ENCODE data around the gene HS2ST1. TPM values are rescaled to one million over a fixed set of nuclear protein-coding genes. Genes with fewer than 3 reads are reported as not detected.
A peak's percentile ranks its signal among the peaks of the same experiment; 100 is the strongest.
"Not testable (repeated sequence)": the region's sequence is repeated elsewhere in the genome, so short reads cannot be mapped to it uniquely, and the experiment has no call there.

The HS2ST1 gene
- total and polyA plus RNA-seq, 2 experiments from 2014 or later: 10.1 to 15.2 TPM

DNA sequence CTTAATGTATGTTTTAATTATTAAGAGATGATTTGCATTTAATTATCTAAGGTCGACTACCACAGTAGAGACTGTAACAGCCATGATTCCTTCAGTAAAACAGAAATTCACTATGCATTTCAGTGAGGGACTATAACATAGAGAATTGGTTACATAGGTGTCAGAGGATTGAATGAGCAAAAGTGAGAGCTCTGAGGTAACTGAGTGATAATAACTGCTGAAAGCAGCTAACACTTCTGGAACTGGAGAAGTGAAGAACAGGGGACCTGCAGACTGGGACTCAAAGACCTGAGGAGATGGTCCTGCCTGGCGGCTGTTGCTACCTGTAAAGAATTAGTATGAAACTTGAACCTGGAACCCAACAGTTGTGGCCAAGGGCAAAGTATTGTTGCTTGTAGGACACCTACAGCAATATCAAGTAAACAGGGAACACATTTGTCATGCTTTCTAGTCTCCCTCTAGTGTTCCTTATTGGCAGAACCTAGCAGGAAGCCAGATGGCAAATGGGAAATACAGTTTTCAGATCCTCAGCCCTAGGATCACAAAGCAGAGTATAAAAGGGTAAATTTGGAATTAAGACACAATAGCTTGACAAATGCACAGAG, 110.6 kb downstream of the HS2ST1 start:
- H3K4me3 ChIP-seq: no peak overlapping the region
- H3K79me2 ChIP-seq (ENCODE audit: insufficient read depth): no peaks in the 10 kb centered on the region
- no peak overlapping the region for H2AFZ ChIP-seq
- no peaks in the 10 kb centered on the region for H3K4me1 ChIP-seq (ENCODE audit: insufficient read depth)
- TF ChIP-seq EZH2phosphoT487 (IDR thresholded peaks at IDR 0.05; ENCODE audit: insufficient read depth, low read depth): no peak
- TF ChIP-seq EZH2 (IDR thresholded peaks at IDR 0.05; ENCODE audit: insufficient read depth, poor library complexity, severe bottlenecking): no peak
- H3K36me3 ChIP-seq (ENCODE audit: low read depth): no peaks in the 10 kb centered on the region
- H3K9me2 ChIP-seq (ENCODE audit: insufficient read depth): no peaks in the 10 kb centered on the region
- H4K20me1 ChIP-seq (ENCODE audit: insufficient read depth): no peaks in the 10 kb centered on the region
- H3K4me2 ChIP-seq (ENCODE audit: unreplicated experiment): no peak overlapping the region
- no peak overlapping the region for H3K27ac ChIP-seq
- no peaks in the 10 kb centered on the region for H3K9me3 ChIP-seq (ENCODE audit: low read depth)
- no peak overlapping the region for H3K9ac ChIP-seq
- no peaks in the 10 kb centered on the region for H3K27me3 ChIP-seq (replicated peaks; ENCODE audit: insufficient read depth)
- WGBS, 2 experiments (ENCODE audit: low coverage in 1 of 2, low lambda C conversion rate in 2 of 2, missing lambda C conversion rate in 2 of 2): 93 to 97% methylated on average over 2 of the region's 2 CpGs
- in situ Hi-C loops (cut with MboI): no loop called here
- DNase-seq: peak; percentile 50
- H3F3A ChIP-seq (ENCODE audit: insufficient read depth): no peaks in the 10 kb centered on the region

DNA sequence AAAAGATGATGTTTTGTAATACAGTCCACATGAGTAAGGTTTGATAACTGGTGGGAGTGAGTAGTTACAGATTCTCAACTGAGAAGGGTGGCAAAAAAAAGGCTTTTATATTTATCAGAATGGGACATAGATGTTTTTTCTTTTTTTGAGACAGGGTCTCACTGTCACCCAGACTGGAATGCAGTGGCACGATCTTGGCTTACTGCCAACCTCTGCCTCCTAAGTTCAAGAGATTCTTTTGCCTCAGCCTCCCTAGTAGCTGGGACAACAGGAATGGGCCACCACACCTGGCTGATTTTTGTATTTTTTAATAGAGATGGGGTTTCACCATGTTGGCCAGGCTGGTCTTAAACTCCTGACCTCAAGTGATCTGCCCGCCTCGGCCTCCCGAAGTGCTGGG, 113.1 kb downstream of the HS2ST1 start:
- H3K79me2 ChIP-seq (ENCODE audit: insufficient read depth): not testable (repeated sequence)
- WGBS, 2 experiments (ENCODE audit: low coverage in 1 of 2, low lambda C conversion rate in 2 of 2, missing lambda C conversion rate in 2 of 2): 67 to 76% methylated on average over 4 of the region's 4 CpGs

DNA sequence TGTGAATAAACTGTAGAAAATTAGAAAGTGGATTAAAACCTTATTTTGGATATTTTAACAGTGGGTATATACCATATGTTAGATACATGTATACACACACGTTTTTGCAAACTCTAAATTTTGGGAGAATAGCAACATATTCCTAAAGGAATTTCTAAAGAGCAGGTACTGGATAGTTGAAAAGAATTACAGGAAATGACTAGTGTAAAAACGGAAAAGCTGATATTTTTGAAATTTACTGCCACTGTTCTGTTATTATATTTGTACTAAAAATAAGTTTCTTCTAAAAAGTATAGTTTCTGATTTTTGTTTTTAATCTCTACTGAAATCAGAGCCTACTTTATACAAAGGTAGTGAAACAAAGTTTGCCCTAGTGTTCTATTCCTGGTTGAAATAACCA, 114.1 kb downstream of the HS2ST1 start:
- no peaks in the 10 kb centered on the region for H3F3A ChIP-seq (ENCODE audit: insufficient read depth)
- H3K4me1 ChIP-seq (ENCODE audit: insufficient read depth): no peaks in the 10 kb centered on the region
- no peak overlapping the region for H3K27ac ChIP-seq
- H3K9me3 ChIP-seq (ENCODE audit: low read depth): no peaks in the 10 kb centered on the region
- no peak overlapping the region for H2AFZ ChIP-seq
- DNase-seq: no peak
- WGBS, 2 experiments (ENCODE audit: low coverage in 1 of 2, low lambda C conversion rate in 2 of 2, missing lambda C conversion rate in 2 of 2): 85 to 90% methylated on average over 2 of the region's 2 CpGs
- H3K4me2 ChIP-seq (ENCODE audit: unreplicated experiment): no peak overlapping the region
- no peaks in the 10 kb centered on the region for H3K9me2 ChIP-seq (ENCODE audit: insufficient read depth)
- in situ Hi-C loops (cut with MboI): no loop called here
- no peak for TF ChIP-seq EZH2phosphoT487 (IDR thresholded peaks at IDR 0.05; ENCODE audit: insufficient read depth, low read depth)
- TF ChIP-seq EZH2 (IDR thresholded peaks at IDR 0.05; ENCODE audit: insufficient read depth, poor library complexity, severe bottlenecking): no peak
- no peak overlapping the region for H3K4me3 ChIP-seq
- no peaks in the 10 kb centered on the region for H3K79me2 ChIP-seq (ENCODE audit: insufficient read depth)
- H3K27me3 ChIP-seq (replicated peaks; ENCODE audit: insufficient read depth): no peaks in the 10 kb centered on the region
- no peaks in the 10 kb centered on the region for H4K20me1 ChIP-seq (ENCODE audit: insufficient read depth)
- H3K36me3 ChIP-seq (ENCODE audit: low read depth): no peaks in the 10 kb centered on the region
- H3K9ac ChIP-seq: no peak overlapping the region

More for the DNA sequence above, 113.1 kb downstream of the HS2ST1 start:
- H3K9me3 ChIP-seq (ENCODE audit: low read depth); H3K9ac ChIP-seq; H3K4me3 ChIP-seq; H3K4me1 ChIP-seq (ENCODE audit: insufficient read depth); H2AFZ ChIP-seq; DNase-seq; H3K27ac ChIP-seq; in situ Hi-C loops (cut with MboI); H3F3A ChIP-seq (ENCODE audit: insufficient read depth); H3K4me2 ChIP-seq (ENCODE audit: unreplicated experiment); H3K27me3 ChIP-seq (replicated peaks; ENCODE audit: insufficient read depth); H4K20me1 ChIP-seq (ENCODE audit: insufficient read depth); H3K9me2 ChIP-seq (ENCODE audit: insufficient read depth); H3K36me3 ChIP-seq (ENCODE audit: low read depth): not testable (repeated sequence)

DNA sequence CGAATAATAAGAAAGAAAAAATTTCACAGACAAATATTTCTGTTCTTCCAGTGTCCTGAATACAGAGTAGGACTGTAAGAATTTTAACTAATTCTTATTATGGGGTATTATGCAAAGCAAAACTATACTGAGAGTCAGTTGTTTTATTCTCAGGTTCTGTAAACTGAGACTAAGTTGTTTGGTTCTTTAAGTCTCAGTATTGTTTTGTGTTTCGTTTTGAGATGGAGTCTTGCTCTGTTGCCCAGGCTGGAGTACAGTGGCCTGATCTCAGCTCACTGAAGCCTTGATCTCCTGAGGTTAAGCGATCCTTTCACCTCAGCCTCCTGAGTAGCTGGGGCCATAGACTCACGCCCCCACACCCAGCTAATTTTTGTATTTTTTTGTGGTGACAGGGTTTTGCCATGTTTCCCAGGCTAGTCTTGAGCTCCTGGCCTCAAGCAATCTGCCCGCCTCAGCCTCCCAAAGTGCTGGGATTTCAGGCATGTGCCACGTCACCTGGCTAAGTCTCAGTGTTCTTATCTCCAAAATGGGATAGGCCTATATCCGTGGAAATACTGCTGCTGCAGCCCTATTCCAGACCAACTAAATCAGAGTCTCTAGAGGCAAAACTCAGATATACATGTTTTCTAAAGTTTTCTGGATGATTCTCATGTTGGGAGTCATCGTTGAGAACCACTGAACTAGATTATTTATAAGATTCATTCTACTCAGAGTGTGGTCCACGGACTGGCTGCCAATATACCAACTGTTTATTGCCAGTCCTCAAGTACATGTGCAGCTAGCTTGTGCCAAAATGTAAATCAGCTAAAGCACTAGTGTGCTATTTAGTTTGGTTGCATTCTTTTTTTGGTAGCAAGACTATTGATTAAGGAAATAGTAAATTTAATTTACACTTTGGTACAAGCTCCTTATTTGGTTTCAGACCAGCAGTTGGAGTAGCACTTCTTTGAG, 116.6 kb downstream of the HS2ST1 start:
- DNase-seq: no peak
- no peak overlapping the region for H3K4me3 ChIP-seq
- H3K4me1 ChIP-seq (ENCODE audit: insufficient read depth): no peaks in the 10 kb centered on the region
- H3K9me2 ChIP-seq (ENCODE audit: insufficient read depth): no peaks in the 10 kb centered on the region
- H3K9ac ChIP-seq: no peak overlapping the region
- H4K20me1 ChIP-seq (ENCODE audit: insufficient read depth): no peaks in the 10 kb centered on the region
- in situ Hi-C loops (cut with MboI): no loop called here
- no peaks in the 10 kb centered on the region for H3K79me2 ChIP-seq (ENCODE audit: insufficient read depth)
- WGBS, 2 experiments (ENCODE audit: low coverage in 1 of 2, low lambda C conversion rate in 2 of 2, missing lambda C conversion rate in 2 of 2): 86 to 90% methylated on average over 9 of the region's 9 CpGs
- H2AFZ ChIP-seq: no peak overlapping the region
- H3K36me3 ChIP-seq (ENCODE audit: low read depth): no peaks in the 10 kb centered on the region
- no peak overlapping the region for H3K4me2 ChIP-seq (ENCODE audit: unreplicated experiment)
- H3F3A ChIP-seq (ENCODE audit: insufficient read depth): no peaks in the 10 kb centered on the region
- no peaks in the 10 kb centered on the region for H3K9me3 ChIP-seq (ENCODE audit: low read depth)
- no peak for TF ChIP-seq EZH2 (IDR thresholded peaks at IDR 0.05; ENCODE audit: insufficient read depth, poor library complexity, severe bottlenecking)
- no peak for TF ChIP-seq EZH2phosphoT487 (IDR thresholded peaks at IDR 0.05; ENCODE audit: insufficient read depth, low read depth)
- no peak overlapping the region for H3K27ac ChIP-seq
- H3K27me3 ChIP-seq (replicated peaks; ENCODE audit: insufficient read depth): no peaks in the 10 kb centered on the region

Measured in GM23248 (cell line).